HG03442 (cell line): ENCODE measurements around the gene DLG5.

Experiments used
- ATAC-seq: cut with Tn5 transposase; IDR thresholded peaks from one replicate; pipeline ENCODE4 v1.9.1; 2021; ENCODE audit warnings: mild to moderate bottlenecking, moderate library complexity; ENCODE audit not compliant: unreplicated experiment

The DLG5 gene

DNA sequence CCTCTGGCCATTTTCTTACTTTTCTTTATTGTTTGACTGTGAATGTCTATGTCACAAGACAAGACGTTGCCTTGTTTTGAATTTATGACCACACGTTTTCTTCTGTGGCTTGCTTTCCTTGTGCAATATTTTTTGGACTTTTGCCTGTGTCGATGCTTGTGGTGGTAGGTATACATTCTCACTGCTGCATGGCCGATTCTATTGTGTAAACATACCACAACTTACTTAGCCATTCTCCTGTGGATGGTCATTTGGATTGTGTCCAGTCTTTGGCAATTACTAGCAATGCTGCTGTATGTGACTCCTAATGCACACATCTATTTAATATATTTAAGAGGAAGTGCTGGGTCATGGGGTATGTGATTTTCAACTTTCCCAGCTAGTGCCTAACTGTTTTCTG lies 18.0 kb upstream of the DLG5 start:
- no peak for ATAC-seq

DNA sequence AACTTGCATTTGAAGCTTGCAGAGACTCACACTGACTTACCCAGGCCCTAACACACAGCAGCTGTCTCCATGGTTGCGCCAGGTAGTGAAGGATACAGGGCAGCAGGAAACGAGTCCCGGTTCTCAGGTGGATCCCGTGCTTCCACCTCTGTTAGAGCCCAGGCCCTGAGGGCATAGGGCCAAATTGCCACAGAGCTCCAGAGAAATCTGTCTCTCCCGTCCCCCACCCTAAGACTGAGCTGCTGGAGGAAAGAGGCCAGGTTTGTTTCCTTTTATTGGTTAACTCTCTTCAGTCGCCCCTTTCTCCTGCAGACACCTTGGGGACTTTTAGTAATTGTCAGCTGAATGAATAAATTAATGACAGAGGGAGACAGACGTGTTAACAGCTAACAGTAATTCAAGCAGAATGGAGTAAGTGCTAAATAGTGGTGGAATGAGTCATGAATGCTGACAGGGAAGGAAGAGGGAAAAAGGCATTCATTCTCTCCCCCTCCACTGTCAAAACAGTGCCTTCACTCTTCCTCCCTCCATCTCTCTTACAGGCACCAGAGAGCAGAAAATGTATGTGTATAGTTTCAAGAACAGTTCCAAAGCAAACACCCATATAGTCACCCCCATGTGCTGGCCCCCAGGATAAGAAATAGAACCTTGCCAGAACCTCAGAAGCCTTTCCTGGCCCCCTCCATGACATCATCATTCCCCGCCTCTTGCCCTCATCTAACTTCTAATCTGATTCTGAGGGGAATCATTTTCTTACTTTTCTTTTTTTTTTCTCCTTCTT lies 16.8 kb upstream of the DLG5 start:
- no peak for ATAC-seq

GRCh38 chr10:77941790-77942189 lies 15.2 kb upstream of the DLG5 start:
- no peak for ATAC-seq

- no peak for ATAC-seq
Observed at GRCh38 chr10:77940627-77941026, 14.1 kb upstream of the DLG5 start.

GRCh38 chr10:77940225-77940624 lies 13.7 kb upstream of the DLG5 start:
- no peak for ATAC-seq

- no peak for ATAC-seq
Observed at GRCh38 chr10:77939561-77940001, 13.0 kb upstream of the DLG5 start.

GRCh38 chr10:77936697-77937567 lies 10.4 kb upstream of the DLG5 start:
- no peak for ATAC-seq

DNA sequence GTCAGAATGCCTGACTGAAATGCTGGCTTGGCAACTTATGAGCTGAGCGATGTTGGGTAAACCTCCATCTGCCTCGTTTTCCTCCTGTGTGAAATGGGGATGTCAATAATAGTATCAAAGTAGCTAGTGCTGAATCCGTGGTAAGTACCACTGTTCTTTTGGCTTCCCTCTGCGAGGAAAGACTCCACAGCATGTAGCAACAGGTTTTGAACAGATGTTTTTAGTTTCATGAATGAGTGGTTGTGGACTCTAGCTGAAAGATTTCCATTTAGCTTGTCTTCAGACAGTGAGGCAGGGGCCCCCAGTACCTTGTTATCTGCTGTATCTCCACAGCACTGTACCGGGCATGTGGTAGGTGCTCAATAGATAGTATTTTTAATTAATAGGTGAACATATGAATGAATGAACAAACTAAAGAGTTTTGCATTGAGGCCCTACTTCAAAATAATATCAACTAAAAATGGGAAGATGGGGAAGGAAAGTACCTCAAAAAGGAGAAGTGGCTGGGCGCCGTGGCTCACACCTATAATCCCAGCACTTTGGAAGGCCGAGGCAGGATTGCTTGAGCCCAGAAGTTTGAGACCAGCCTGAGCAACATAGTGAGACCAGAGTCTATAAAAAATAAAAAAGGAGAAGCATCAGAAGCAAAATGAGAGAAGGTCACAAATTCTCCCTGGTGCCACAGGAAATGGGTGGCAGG lies 5.6 kb upstream of the DLG5 start:
- ATAC-seq, result no peak

- ATAC-seq, result no peak
Observed at GRCh38 chr10:77927402-77928246, 1.1 kb upstream of the DLG5 start.

DNA sequence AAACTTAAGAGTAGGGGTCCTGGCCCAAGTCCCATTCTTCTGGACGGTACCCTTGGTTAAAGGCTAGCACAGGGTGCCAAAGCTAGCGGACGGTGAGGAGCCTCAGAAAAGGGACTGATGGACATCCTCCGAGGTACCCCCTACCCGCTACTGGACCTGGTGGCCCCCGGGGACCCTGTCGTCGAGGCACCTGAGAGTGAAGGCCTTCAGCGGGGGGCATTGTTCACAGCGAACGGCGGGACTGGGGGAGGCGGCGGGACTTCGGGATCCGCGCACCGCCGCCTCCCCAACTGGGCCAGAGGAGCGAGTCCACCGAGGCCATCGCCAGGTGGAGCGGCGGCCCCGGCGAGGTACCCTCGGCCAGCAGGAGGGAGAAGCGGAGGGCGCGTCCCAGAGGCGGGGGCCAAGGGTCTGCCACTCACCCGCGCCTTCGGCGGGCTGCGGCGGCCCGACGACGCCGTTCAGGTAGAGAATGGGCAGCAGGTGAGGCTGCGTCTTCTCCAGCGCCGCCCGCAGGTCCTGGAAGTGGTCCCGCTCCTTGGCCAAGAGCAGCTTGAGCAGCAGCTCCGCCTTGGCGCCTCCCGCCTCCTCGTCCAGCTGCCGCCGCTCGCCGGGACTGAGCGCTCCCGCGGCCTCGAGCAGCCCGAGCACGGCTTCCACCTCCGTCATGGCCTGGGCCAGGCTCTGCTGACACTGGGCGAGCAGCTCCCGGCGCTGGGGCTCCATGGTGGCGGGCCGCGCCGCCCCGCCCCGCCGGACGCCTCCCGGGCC lies 575 bp downstream of the DLG5 start:
- ATAC-seq, result peak; percentile 42

GRCh38 chr10:77925410-77925794 lies 1.2 kb downstream of the DLG5 start:
- ATAC-seq, result no peak

DNA sequence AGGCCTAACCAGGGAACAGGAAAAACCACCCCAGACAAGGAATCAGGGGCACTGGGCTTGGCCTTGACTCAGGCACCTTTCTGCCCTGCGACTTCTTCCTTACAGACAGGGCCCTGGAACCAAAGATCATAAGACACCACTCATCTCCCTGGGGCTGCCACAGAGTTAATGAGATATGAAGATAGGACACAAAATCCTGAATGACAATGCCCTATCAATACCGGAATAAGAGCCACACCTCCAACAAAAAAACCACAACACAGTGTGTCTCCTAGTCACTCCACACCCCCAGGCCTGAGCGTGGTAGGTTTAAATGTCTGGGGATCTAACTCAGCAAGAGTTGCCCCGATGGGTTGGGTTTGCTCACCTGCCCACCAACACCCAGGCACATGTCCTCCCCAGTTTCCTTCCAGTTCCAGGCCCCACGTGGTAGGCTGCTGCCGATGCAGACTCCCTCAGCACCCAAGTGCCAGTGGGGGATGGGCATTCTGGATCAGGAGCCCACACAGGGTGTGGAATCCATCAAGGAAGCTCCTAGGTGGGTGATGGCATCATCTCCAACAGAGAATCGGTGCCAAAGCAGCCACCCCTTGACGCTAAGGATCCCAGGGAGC lies 3.9 kb downstream of the DLG5 start:
- no peak for ATAC-seq

DNA sequence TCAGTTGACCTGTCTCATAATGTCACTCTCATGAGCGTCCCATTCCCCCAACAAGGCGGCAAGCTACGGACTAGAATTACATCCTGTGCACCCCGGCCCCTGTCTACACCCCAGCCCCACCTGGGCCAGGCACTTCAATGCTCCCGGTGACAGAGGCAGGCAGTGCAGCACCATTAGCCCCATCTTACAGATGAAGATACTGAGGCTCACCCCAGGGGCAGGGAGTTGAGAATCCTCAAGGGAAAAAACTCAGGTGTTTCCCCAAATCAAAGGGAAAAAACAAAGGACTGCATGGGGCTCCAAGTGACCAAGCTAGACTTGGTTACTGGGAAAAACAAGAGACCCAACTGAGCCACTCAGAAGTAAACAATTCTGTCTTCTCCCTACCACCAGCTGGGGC lies 4.5 kb downstream of the DLG5 start:
- ATAC-seq, result no peak

DNA sequence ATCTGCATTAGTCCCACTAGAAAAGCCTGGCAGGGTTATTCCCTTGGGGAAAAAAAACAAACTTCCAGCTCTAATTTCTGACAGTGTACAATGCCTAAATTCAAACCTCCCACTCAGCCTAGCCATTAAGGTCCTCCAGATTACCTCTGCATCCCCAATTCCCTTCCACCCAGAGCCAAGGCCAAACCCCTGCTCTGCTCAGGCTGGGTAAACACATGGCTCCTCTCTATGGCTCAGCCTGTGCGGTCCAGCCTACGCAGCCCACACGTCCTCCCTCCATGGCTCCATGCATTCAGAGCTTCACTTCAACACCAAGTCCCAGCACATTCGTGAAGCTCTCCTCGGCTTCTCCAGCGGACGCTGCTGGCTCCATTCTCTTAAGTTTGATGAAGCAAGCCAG lies 5.2 kb downstream of the DLG5 start:
- no peak for ATAC-seq

DNA sequence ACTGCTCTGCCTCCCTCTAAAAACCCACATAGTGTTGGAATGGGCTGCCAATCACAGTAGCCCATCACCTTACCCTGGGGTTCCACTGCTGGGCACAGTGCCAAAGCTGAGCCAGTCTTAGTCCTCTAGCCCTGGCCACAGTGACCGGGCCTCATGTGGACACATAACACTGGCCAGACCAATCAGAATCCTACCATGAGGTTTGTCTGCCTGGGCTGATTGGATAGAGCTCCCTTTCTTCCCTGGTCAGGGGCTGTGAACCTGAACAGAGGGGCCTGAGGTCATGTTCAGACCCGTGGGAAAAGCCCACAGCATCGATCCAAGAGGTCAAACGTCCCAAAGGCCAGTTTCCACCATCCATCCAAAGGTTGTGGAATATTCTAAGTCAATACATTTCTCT lies 6.1 kb downstream of the DLG5 start:
- no peak for ATAC-seq

DNA sequence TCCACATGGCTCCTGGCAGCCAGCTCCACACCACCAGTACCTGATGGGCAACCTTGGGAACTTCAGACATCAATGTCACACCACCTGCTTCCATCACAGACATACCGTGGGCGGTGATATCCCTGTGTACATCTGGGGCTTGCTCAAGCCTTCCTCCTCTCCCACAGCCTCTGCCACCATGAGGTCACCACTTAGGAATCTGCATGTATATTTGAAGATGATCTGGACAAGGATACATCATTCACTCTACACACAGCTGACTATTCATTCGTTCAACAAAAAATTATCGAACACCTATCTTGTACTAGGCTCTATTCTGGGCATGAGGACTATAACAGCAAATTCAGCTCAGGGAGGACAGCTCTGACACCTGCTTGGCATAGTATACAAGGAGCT lies 6.8 kb downstream of the DLG5 start:
- no peak for ATAC-seq

GRCh38 chr10:77915319-77916105 lies 11.0 kb downstream of the DLG5 start:
- no peak for ATAC-seq

DNA sequence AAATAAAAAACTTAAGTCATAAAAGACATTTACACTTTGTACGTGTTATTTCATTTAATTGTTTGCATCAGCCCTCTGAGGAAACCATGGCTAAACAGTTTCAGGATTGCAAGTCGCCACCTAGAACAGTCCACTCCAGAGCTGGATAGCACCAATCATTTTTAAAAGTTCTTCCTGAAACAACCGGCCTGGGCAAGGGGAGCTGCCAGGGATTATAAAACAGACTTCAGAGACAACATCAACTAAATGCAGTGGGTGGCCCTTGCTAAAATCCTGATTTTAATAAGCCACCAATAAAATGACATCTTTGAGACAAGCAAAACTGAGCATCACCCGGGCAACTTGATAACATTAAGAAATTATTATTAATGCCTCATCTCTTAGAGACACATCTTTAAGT lies 13.5 kb downstream of the DLG5 start:
- no peak for ATAC-seq

GRCh38 chr10:77912576-77912975 lies 14.0 kb downstream of the DLG5 start:
- no peak for ATAC-seq
